ENCODE results near the gene LYPD3. TPM values are rescaled to one million over a fixed set of nuclear protein-coding genes. Genes with fewer than 3 reads are reported as not detected.
"Not testable (repeated sequence)": the region's sequence is repeated elsewhere in the genome, so short reads cannot be mapped to it uniquely, and the experiment has no call there.

LYPD3 gene
- total RNA-seq, result 0.43 TPM in 1 of 2 replicates, not detected in the other

GRCh38 chr19:43465468-43466120 is at the start of gene LYPD3:
Gene LYPD3, minus strand, starts transcription at chr19:43465608. Its CDS starts 37 bp downstream, at chr19:43465571.
- peak; percentile 44 for DNase-seq (ENCODE audit: low read depth)
- peak within 1 kb of the TSS; percentile 86 for H3K4me3 ChIP-seq (ENCODE audit: low read depth, low read length)
- TF ChIP-seq CTCF (IDR thresholded peaks at IDR 0.05; ENCODE audit: insufficient read depth, low read depth, low read length), result no peak

GRCh38 chr19:43512399-43512798 is 47.0 kb upstream of the LYPD3 start:
- not testable (repeated sequence) for H3K4me3 ChIP-seq (ENCODE audit: low read depth, low read length); DNase-seq (ENCODE audit: low read depth)

GRCh38 chr19:43511324-43511723 is 45.9 kb upstream of the LYPD3 start:
- no peak overlapping the region for H3K4me3 ChIP-seq (ENCODE audit: low read depth, low read length)
- TF ChIP-seq CTCF (IDR thresholded peaks at IDR 0.05; ENCODE audit: insufficient read depth, low read depth, low read length), result no peak
- no peak for DNase-seq (ENCODE audit: low read depth)

- H3K4me3 ChIP-seq (ENCODE audit: low read depth, low read length), result no peak overlapping the region
- TF ChIP-seq CTCF (IDR thresholded peaks at IDR 0.05; ENCODE audit: insufficient read depth, low read depth, low read length), result no peak
- no peak for DNase-seq (ENCODE audit: low read depth)
Observed at GRCh38 chr19:43510713-43511112, 45.3 kb upstream of the LYPD3 start.

- no peak overlapping the region for H3K4me3 ChIP-seq (ENCODE audit: low read depth, low read length)
- TF ChIP-seq CTCF (IDR thresholded peaks at IDR 0.05; ENCODE audit: insufficient read depth, low read depth, low read length), result no peak
- no peak for DNase-seq (ENCODE audit: low read depth)
Observed at GRCh38 chr19:43507880-43508279, 42.5 kb upstream of the LYPD3 start.

GRCh38 chr19:43506629-43507028 is 41.2 kb upstream of the LYPD3 start:
- no peak overlapping the region for H3K4me3 ChIP-seq (ENCODE audit: low read depth, low read length)
- TF ChIP-seq CTCF (IDR thresholded peaks at IDR 0.05; ENCODE audit: insufficient read depth, low read depth, low read length), result no peak
- DNase-seq (ENCODE audit: low read depth), result no peak

- no peak for TF ChIP-seq CTCF (IDR thresholded peaks at IDR 0.05; ENCODE audit: insufficient read depth, low read depth, low read length)
- no peak for DNase-seq (ENCODE audit: low read depth)
- H3K4me3 ChIP-seq (ENCODE audit: low read depth, low read length), result no peak overlapping the region
Observed at GRCh38 chr19:43505941-43506340, 40.5 kb upstream of the LYPD3 start.
